Liver (tissue), 3 donors: ENCODE results near the gene AAGAB.

Source experiments
- CTCF ChIP-seq: fragments of 150-350 bp; IDR thresholded peaks from 2 replicates; pipeline ENCODE4 v1.5.1; 2017; ENCODE audit warnings: improper control_type of control experiment, low read depth, low read length; ENCODE audit not compliant: missing input control
- MAX ChIP-seq: IDR thresholded peaks from 2 replicates; pipeline ENCODE4 v1.6.1; 2016; ENCODE audit warnings: antibody characterized with exemption
- RXRA ChIP-seq, 2 donors: IDR thresholded peaks; 2 replicates each; pipeline ENCODE4 v1.6.1; 2017 to 2018; ENCODE audit warnings: antibody characterized with exemption in 2 of 2, mild to moderate bottlenecking in 1 of 2
- SP1 ChIP-seq: IDR thresholded peaks from 2 replicates; pipeline ENCODE4 v1.6.1; 2018; ENCODE audit warnings: antibody characterized with exemption, mild to moderate bottlenecking
- donor health status: healthy.
- donor health status: healthy.

GRCh38 chr15:67176195-67176971 lies 78.1 kb downstream of the AAGAB start:
- TF ChIP-seq CTCF (no peak), MAX (no peak), RXRA (IDR thresholded peaks at IDR 0.05) (no peak), SP1 (no peak)
